SK-N-DZ (cell line): ENCODE measurements around the gene TMC3.
"Not testable (repeated sequence)": the region's sequence is repeated elsewhere in the genome, so short reads cannot be mapped to it uniquely, and the experiment has no call there.

Experiments used
- DNase-seq: peaks from one replicate; pipeline ENCODE4 v3.0.0-alpha.2; 2015; ENCODE audit warnings: low spot score

Gene TMC3

GRCh38 chr15:81384891-81385720 is 11.1 kb upstream of the TMC3 start:
- DNase-seq, result no peak

GRCh38 chr15:81381720-81382119 is 7.7 kb upstream of the TMC3 start:
- no peak for DNase-seq

- DNase-seq, result no peak
Measured at GRCh38 chr15:81380668-81381067, 6.7 kb upstream of the TMC3 start.

- no peak for DNase-seq
Measured at GRCh38 chr15:81380203-81380602, 6.2 kb upstream of the TMC3 start.

- DNase-seq, result no peak
Measured at GRCh38 chr15:81379269-81379668, 5.3 kb upstream of the TMC3 start.

GRCh38 chr15:81378443-81378842 is 4.4 kb upstream of the TMC3 start:
- DNase-seq, result no peak

- DNase-seq, result no peak
Measured at GRCh38 chr15:81377871-81378270, 3.9 kb upstream of the TMC3 start.

GRCh38 chr15:81376231-81376630 is 2.2 kb upstream of the TMC3 start:
- DNase-seq, result no peak

GRCh38 chr15:81375461-81375860 is 1.4 kb upstream of the TMC3 start:
- no peak for DNase-seq

GRCh38 chr15:81373176-81373575 is 837 bp downstream of the TMC3 start:
- DNase-seq, result no peak

- no peak for DNase-seq
Measured at GRCh38 chr15:81372575-81372974, 1.4 kb downstream of the TMC3 start.

GRCh38 chr15:81363718-81364500 is 10.1 kb downstream of the TMC3 start:
- DNase-seq, result no peak

- DNase-seq, result no peak
Measured at GRCh38 chr15:81363276-81363675, 10.7 kb downstream of the TMC3 start.

GRCh38 chr15:81362790-81363189 is 11.2 kb downstream of the TMC3 start:
- DNase-seq, result no peak

- no peak for DNase-seq
Measured at GRCh38 chr15:81361891-81362290, 12.1 kb downstream of the TMC3 start.

- no peak for DNase-seq
Measured at GRCh38 chr15:81360491-81360890, 13.5 kb downstream of the TMC3 start.

GRCh38 chr15:81358248-81358647 is 15.8 kb downstream of the TMC3 start:
- no peak for DNase-seq

GRCh38 chr15:81357180-81357686 is 16.8 kb downstream of the TMC3 start:
- DNase-seq, result no peak

GRCh38 chr15:81356252-81356651 is 17.8 kb downstream of the TMC3 start:
- no peak for DNase-seq

- DNase-seq, result no peak
Measured at GRCh38 chr15:81351651-81352050, 22.4 kb downstream of the TMC3 start.

GRCh38 chr15:81349271-81349670 is 24.7 kb downstream of the TMC3 start:
- DNase-seq, result no peak

GRCh38 chr15:81348691-81349090 is 25.3 kb downstream of the TMC3 start:
- DNase-seq, result not testable (repeated sequence)

GRCh38 chr15:81347910-81348309 is 26.1 kb downstream of the TMC3 start:
- no peak for DNase-seq
